HepG2 (cell line): ENCODE data around the gene GSTK1.

ENCODE experiments used
- BRF2 ChIP-seq: sonication (generic); formaldehyde crosslinking; IDR thresholded peaks from 2 replicates; pipeline ENCODE4 v1.8.1; 2022; ENCODE audit warnings: mild to moderate bottlenecking, missing genetic modification reagents
- CBX1 ChIP-seq: IDR thresholded peaks from one replicate; pipeline ENCODE4 v1.6.1; 2016; ENCODE audit warnings: antibody characterized with exemption, low read depth
- FOXP1 ChIP-seq, 2 experiments: fragments of 450-650 bp in 1 of 2; IDR thresholded peaks; 2 replicates each; pipeline ENCODE4 v1.6.1; 2017 to 2018; ENCODE audit warnings: antibody characterized with exemption in 1 of 2
- GABPA ChIP-seq, 2 experiments: IDR thresholded peaks; 2 replicates each; pipeline ENCODE4 v1.6.1; 2011 to 2016; ENCODE audit warnings: low read depth in 2 of 2, low read length in 1 of 2, missing biosample characterization in 1 of 2, missing genetic modification characterization in 1 of 2
- MEIS2 ChIP-seq: sonication (generic); formaldehyde crosslinking; IDR thresholded peaks from 2 replicates; pipeline ENCODE4 v1.9.0; 2021; ENCODE audit warnings: mild to moderate bottlenecking, missing genetic modification reagents
- TCF12 ChIP-seq, 2 experiments: fragments of 450-650 bp in 1 of 2; sonication (generic) in 1 of 2; formaldehyde crosslinking in 1 of 2; IDR thresholded peaks; 2 replicates each; pipeline versions ENCODE4 v1.6.1 to v1.8.0; 2017 to 2022; ENCODE audit warnings: antibody characterized with exemption in 1 of 2, mild to moderate bottlenecking in 1 of 2, missing genetic modification reagents in 1 of 2, moderate library complexity in 1 of 2
- ZNF274 ChIP-seq: sonication (generic); formaldehyde crosslinking; IDR thresholded peaks from 2 replicates; pipeline ENCODE4 v1.5.1; 2020; ENCODE audit warnings: mild to moderate bottlenecking, missing genetic modification reagents
- ZNF660 ChIP-seq: sonication (generic); formaldehyde crosslinking; IDR thresholded peaks from 2 replicates; pipeline ENCODE4 v1.5.1; 2020; ENCODE audit warnings: mild to moderate bottlenecking, low read depth, missing genetic modification reagents, borderline replicate concordance
- ZNF878 ChIP-seq: sonication (generic); formaldehyde crosslinking; IDR thresholded peaks from 2 replicates; pipeline ENCODE4 v1.8.1; 2023; ENCODE audit warnings: mild to moderate bottlenecking, missing genetic modification reagents, moderate library complexity
- TF ChIP-seq, protein P1 (sequence below): sonication (generic); formaldehyde crosslinking; IDR thresholded peaks from 2 replicates; pipeline ENCODE4 v1.5.0; 2020; ENCODE audit warnings: mild to moderate bottlenecking, missing genetic modification reagents, moderate library complexity
- TF ChIP-seq, protein P2 (sequence below): sonication (generic); formaldehyde crosslinking; IDR thresholded peaks from 2 replicates; pipeline ENCODE4 v1.4.0; 2020; ENCODE audit warnings: low read depth, missing genetic modification reagents
- TF ChIP-seq, protein P3 (sequence below): conservative IDR thresholded peaks from 2 replicates; pipeline ENCODE4 v1.6.1; 2018; ENCODE audit warnings: missing genetic modification reagents

DNA sequence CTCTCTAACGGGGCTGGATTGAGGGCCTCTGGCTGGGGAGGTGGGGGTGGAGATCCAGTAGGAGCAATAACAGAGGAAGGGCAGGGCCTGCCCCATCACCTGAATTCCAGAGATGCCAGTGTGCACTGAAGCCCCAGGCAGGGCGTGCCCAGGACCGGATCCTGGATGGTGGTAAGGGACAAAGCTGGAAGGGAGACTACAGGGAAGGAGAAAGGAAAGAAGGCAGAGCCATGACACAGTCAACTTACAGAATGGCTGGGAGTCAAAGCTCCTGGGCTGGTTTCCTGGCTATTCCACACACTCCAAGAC is 22.2 kb downstream of the GSTK1 start:
- TF ChIP-seq MEIS2 (CRISPR knock-in tag) (no peak), CBX1 (no peak), ZNF274 (no peak), FOXP1 (IDR thresholded peaks at IDR 0.05) (no peak), FOXP1 (CRISPR knock-in tag; IDR thresholded peaks at IDR 0.05) (no peak), GABPA (IDR thresholded peaks at IDR 0.05; ENCODE audit: low read depth, low read length) (no peak), GABPA (CRISPR knock-in tag; IDR thresholded peaks at IDR 0.05; ENCODE audit: low read depth) (0 out of 2 replicates have a peak, but pooled peaks have one; percentile 5), TCF12 (IDR thresholded peaks at IDR 0.05) (no peak), TCF12 (CRISPR knock-in tag; IDR thresholded peaks at IDR 0.05) (no peak), BRF2 (CRISPR knock-in tag) (no peak), ZNF660 (CRISPR knock-in tag) (no peak), ZNF878 (CRISPR knock-in tag) (no peak)
- TF ChIP-seq, protein P1, sequence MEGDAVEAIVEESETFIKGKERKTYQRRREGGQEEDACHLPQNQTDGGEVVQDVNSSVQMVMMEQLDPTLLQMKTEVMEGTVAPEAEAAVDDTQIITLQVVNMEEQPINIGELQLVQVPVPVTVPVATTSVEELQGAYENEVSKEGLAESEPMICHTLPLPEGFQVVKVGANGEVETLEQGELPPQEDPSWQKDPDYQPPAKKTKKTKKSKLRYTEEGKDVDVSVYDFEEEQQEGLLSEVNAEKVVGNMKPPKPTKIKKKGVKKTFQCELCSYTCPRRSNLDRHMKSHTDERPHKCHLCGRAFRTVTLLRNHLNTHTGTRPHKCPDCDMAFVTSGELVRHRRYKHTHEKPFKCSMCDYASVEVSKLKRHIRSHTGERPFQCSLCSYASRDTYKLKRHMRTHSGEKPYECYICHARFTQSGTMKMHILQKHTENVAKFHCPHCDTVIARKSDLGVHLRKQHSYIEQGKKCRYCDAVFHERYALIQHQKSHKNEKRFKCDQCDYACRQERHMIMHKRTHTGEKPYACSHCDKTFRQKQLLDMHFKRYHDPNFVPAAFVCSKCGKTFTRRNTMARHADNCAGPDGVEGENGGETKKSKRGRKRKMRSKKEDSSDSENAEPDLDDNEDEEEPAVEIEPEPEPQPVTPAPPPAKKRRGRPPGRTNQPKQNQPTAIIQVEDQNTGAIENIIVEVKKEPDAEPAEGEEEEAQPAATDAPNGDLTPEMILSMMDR (CRISPR knock-in tag) = no peak
- TF ChIP-seq, protein P2, sequence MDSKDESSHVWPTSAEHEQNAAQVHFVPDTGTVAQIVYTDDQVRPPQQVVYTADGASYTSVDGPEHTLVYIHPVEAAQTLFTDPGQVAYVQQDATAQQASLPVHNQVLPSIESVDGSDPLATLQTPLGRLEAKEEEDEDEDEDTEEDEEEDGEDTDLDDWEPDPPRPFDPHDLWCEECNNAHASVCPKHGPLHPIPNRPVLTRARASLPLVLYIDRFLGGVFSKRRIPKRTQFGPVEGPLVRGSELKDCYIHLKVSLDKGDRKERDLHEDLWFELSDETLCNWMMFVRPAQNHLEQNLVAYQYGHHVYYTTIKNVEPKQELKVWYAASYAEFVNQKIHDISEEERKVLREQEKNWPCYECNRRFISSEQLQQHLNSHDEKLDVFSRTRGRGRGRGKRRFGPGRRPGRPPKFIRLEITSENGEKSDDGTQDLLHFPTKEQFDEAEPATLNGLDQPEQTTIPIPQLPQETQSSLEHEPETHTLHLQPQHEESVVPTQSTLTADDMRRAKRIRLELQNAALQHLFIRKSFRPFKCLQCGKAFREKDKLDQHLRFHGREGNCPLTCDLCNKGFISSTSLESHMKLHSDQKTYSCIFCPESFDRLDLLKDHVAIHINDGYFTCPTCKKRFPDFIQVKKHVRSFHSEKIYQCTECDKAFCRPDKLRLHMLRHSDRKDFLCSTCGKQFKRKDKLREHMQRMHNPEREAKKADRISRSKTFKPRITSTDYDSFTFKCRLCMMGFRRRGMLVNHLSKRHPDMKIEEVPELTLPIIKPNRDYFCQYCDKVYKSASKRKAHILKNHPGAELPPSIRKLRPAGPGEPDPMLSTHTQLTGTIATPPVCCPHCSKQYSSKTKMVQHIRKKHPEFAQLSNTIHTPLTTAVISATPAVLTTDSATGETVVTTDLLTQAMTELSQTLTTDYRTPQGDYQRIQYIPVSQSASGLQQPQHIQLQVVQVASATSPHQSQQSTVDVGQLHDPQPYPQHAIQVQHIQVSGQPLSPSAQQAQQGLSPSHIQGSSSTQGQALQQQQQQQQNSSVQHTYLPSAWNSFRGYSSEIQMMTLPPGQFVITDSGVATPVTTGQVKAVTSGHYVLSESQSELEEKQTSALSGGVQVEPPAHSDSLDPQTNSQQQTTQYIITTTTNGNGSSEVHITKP (CRISPR knock-in tag) = no peak
- TF ChIP-seq, protein P3, sequence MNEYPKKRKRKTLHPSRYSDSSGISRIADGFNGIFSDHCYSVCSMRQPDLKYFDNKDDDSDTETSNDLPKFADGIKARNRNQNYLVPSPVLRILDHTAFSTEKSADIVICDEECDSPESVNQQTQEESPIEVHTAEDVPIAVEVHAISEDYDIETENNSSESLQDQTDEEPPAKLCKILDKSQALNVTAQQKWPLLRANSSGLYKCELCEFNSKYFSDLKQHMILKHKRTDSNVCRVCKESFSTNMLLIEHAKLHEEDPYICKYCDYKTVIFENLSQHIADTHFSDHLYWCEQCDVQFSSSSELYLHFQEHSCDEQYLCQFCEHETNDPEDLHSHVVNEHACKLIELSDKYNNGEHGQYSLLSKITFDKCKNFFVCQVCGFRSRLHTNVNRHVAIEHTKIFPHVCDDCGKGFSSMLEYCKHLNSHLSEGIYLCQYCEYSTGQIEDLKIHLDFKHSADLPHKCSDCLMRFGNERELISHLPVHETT (CRISPR knock-in tag) = no peak
